PFSK-1 (cell line): Measurements from ENCODE around the gene CSNK1G3.

Source experiments
- FOXP2 ChIP-seq: optimal IDR thresholded peaks from 2 replicates; pipeline ENCODE3; 2011; ENCODE audit warnings: borderline replicate concordance, control low read depth, inconsistent platforms; ENCODE audit not compliant: insufficient read depth; ENCODE audit errors: extremely low read length, extremely low read depth
- POLR2AphosphoS5 ChIP-seq: IDR thresholded peaks from 2 replicates; pipeline ENCODE4 v1.6.1; 2012; ENCODE audit warnings: low read depth, mild to moderate bottlenecking, control low read depth, low read length, moderate library complexity
- SIN3A ChIP-seq: IDR thresholded peaks from 2 replicates; pipeline ENCODE4 v1.6.1; 2012; ENCODE audit warnings: mild to moderate bottlenecking, low read length, moderate library complexity, borderline replicate concordance; ENCODE audit not compliant: insufficient read depth
- TAF1 ChIP-seq: IDR thresholded peaks from 2 replicates; pipeline ENCODE4 v1.6.1; 2012; ENCODE audit warnings: low read length, control low read depth, borderline replicate concordance; ENCODE audit not compliant: insufficient read depth
- TF ChIP-seq, protein P1 (sequence below), 2 experiments: IDR thresholded peaks; 2 replicates each; pipeline versions ENCODE4 v1.6.1 to v1.8.0; 2011 to 2012; ENCODE audit warnings: low read depth in 2 of 2, low read length in 2 of 2, control low read depth in 1 of 2, inconsistent platforms in 1 of 2, mild to moderate bottlenecking in 1 of 2, moderate library complexity in 1 of 2; ENCODE audit not compliant: insufficient read depth in 1 of 2

The CSNK1G3 gene

DNA sequence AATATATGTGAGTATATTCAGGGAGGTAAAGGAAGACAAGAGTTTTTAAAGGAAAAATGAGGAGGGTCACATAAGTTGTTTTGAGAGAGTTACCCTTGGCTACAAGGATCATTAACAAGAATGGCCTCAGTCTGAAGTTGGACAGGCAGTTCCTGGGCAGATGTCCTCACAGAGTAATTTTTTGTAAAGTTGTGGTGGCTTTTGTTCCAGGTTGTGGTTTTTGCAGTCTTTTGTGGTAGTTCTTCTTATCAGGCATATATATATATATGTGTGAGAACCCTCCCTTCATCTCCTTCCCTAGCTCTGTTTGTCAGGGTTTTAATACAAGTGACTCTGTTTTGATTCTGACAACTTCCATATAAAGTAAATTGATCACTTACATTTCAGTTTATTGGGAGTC lies 60.0 kb downstream of the CSNK1G3 start:
- no peak for TF ChIP-seq SIN3A
- TF ChIP-seq, protein P1, sequence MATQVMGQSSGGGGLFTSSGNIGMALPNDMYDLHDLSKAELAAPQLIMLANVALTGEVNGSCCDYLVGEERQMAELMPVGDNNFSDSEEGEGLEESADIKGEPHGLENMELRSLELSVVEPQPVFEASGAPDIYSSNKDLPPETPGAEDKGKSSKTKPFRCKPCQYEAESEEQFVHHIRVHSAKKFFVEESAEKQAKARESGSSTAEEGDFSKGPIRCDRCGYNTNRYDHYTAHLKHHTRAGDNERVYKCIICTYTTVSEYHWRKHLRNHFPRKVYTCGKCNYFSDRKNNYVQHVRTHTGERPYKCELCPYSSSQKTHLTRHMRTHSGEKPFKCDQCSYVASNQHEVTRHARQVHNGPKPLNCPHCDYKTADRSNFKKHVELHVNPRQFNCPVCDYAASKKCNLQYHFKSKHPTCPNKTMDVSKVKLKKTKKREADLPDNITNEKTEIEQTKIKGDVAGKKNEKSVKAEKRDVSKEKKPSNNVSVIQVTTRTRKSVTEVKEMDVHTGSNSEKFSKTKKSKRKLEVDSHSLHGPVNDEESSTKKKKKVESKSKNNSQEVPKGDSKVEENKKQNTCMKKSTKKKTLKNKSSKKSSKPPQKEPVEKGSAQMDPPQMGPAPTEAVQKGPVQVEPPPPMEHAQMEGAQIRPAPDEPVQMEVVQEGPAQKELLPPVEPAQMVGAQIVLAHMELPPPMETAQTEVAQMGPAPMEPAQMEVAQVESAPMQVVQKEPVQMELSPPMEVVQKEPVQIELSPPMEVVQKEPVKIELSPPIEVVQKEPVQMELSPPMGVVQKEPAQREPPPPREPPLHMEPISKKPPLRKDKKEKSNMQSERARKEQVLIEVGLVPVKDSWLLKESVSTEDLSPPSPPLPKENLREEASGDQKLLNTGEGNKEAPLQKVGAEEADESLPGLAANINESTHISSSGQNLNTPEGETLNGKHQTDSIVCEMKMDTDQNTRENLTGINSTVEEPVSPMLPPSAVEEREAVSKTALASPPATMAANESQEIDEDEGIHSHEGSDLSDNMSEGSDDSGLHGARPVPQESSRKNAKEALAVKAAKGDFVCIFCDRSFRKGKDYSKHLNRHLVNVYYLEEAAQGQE (IDR thresholded peaks at IDR 0.05; ENCODE audit: insufficient read depth in 1 of 2, low read depth in 2 of 2, low read length in 2 of 2) = no peak

DNA sequence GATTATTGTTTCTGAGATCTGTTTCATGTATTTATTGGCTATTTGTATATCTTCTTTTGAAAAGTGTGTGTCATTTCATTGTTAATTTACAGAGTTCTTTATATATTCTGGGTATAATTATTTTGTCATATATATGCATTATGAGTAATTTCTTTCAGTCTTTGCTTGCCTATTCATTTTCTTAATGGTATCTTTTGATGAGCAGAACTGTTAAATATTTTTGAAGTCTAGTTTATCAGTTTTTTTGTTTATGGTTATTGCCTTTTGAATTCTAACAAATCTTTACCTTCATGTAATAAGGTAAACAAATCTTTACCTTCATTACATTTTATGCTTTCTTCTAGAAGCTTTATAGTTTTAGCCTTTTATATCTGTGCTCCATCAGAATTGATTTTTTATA lies 66.4 kb downstream of the CSNK1G3 start:
- no peak for TF ChIP-seq TAF1
- TF ChIP-seq, protein P1 (IDR thresholded peaks at IDR 0.05; ENCODE audit: insufficient read depth in 1 of 2, low read depth in 2 of 2, low read length in 2 of 2) = no peak

DNA sequence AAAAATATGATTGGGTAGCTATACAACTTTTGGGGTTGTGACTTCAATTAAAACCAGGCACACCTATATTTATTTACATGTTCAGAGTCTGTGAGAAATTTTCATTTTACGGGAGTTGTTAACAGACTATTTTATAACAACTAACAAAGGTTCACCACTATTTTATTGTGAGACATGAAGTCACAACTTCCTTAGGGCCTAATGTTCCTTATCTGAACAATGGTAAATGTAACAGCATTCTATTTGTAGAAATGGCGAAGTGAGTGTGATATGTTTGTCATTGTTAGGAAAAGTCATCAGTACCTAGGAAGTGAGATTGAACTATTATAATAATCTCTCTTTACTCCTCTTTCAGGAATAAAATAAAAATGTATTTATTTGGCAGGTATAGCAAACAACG lies 67.4 kb downstream of the CSNK1G3 start:
- TF ChIP-seq SIN3A (no peak), TAF1 (no peak), POLR2AphosphoS5 (no peak), FOXP2 (no peak)
- TF ChIP-seq, protein P1 (IDR thresholded peaks at IDR 0.05; ENCODE audit: insufficient read depth in 1 of 2, low read depth in 2 of 2, low read length in 2 of 2) = no peak

DNA sequence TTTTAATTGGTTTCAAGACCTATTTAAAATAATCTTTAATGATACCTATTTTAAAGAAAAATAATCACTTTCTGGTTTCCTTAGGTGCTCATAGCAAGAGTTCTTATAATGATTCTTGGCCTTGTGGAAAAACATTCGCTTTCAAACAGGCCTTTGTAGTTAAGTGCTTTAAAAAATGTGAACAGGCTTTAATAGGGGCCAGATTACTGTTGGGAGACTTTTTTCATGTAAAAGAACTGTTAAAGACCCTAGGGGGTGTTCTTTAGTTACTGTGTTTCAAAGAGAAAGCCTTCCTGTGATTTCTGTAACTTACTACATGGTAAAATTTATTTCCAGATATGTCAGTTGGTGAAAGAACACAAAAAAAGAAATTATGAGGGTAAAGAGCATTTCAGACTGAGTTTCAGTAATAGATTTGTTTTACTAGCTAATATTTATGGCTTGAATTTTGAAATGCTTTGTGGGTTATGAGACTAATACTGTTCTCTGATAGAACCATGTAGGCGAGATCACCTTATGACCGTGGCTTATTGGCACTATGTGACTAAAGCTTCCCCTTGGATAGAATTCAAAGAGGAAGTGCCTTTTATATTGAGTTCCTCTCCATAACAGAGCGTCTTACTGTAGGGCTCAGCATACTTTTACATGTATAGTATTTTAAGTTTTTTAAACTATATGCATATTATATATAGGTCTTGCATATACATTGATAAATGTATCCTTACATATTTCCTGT lies 70.7 kb downstream of the CSNK1G3 start:
- TF ChIP-seq, protein P1 (IDR thresholded peaks at IDR 0.05; ENCODE audit: insufficient read depth in 1 of 2, low read depth in 2 of 2, low read length in 2 of 2) = no peak

DNA sequence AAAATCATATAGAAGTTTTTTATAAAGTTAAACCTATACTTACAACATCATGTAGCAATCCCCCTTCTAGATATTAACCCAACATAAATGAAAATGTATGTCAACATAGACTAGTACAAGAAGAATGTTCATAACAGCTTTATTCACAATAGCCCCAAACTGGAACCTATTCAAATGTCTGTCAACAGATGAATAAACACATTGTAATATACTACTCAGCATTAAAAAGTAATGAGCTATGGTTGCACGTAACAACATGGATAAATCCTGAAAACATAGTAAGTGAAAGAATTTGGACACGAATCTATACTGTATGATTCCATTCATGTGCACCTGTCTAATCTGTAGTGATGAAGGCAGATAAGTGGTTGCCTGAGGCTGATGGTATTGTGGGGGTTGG lies 73.9 kb downstream of the CSNK1G3 start:
- TF ChIP-seq TAF1 = no peak

DNA sequence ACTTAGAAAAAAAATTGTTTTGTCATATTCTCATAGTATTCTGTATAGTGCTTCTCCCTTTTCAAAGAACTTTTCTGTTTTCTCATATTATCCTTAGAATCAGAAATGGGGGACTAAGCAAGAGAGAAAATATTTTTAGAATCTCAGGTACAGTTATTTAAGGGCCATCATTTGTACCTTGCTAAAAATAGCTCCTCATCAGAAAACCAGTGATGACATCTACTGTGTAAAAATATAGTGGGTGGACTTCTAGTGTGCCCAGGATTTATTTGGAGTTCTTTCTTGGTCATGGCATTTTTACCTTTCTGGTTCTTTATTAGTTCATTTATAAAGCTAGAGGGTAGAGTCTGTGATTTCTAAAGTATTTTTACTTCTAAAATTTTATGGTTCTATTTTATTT lies 82.5 kb downstream of the CSNK1G3 start:
- no peak for TF ChIP-seq TAF1
- TF ChIP-seq POLR2AphosphoS5 = no peak
- TF ChIP-seq FOXP2 = no peak
- no peak for TF ChIP-seq SIN3A
- TF ChIP-seq, protein P1 (IDR thresholded peaks at IDR 0.05; ENCODE audit: insufficient read depth in 1 of 2, low read depth in 2 of 2, low read length in 2 of 2) = no peak
